ENCODE results near the gene IGF1R. TPM values are rescaled to one million over a fixed set of nuclear protein-coding genes. Genes with fewer than 3 reads are reported as not detected.

IGF1R gene
- total and polyA plus RNA-seq, 2 of the 13 experiments (the other 11 are each of a cell fraction or from before 2014, with no cell fraction given), result 15.9 to 18.4 TPM

GRCh38 chr15:98650417-98651035 is 2.2 kb downstream of the IGF1R start (continued):
- TF ChIP-seq ZNF782 (CRISPR knock-in tag; IDR thresholded peaks at IDR 0.05; ENCODE audit: borderline replicate concordance) (0 out of 2 replicates have a peak, but pooled peaks have one; percentile 42), TEAD2 (CRISPR knock-in tag; IDR thresholded peaks at IDR 0.05) (no peak), ZNF557 (CRISPR knock-in tag; IDR thresholded peaks at IDR 0.05) (no peak), KDM5A (IDR thresholded peaks at IDR 0.05; ENCODE audit: borderline replicate concordance, low read length) (no peak), RXRB (CRISPR knock-in tag; IDR thresholded peaks at IDR 0.05; ENCODE audit: borderline replicate concordance) (peak; percentile 20; the same call in 1 of the 2 replicates), NRL (CRISPR knock-in tag; IDR thresholded peaks at IDR 0.05; ENCODE audit: borderline replicate concordance) (peak; percentile 82), PAF1 (CRISPR knock-in tag; IDR thresholded peaks at IDR 0.05) (no peak), ZSCAN25 (CRISPR knock-in tag; IDR thresholded peaks at IDR 0.05) (peak; percentile 58; the same call in 1 of the 2 replicates), ZNF484 (CRISPR knock-in tag; IDR thresholded peaks at IDR 0.05; ENCODE audit: borderline replicate concordance, low read depth) (no peak), SOX5 (CRISPR knock-in tag; IDR thresholded peaks at IDR 0.05; ENCODE audit: borderline replicate concordance) (peak; percentile 11; the same call in 1 of the 2 replicates), MED1 (CRISPR knock-in tag; IDR thresholded peaks at IDR 0.05) (0 out of 2 replicates have a peak, but pooled peaks have one; percentile 14), ARHGAP35 (CRISPR knock-in tag; IDR thresholded peaks at IDR 0.05; ENCODE audit: borderline replicate concordance) (no peak), MEIS1 (CRISPR knock-in tag; IDR thresholded peaks at IDR 0.05; ENCODE audit: borderline replicate concordance) (peak; percentile 37; the same call in 1 of the 2 replicates), NFKB2 (CRISPR knock-in tag; IDR thresholded peaks at IDR 0.05; ENCODE audit: borderline replicate concordance) (peak; percentile 48; the same call in 1 of the 2 replicates), POLR2G (IDR thresholded peaks at IDR 0.05; ENCODE audit: low read depth, low read length) (no peak)
- TF ChIP-seq, protein P1, sequence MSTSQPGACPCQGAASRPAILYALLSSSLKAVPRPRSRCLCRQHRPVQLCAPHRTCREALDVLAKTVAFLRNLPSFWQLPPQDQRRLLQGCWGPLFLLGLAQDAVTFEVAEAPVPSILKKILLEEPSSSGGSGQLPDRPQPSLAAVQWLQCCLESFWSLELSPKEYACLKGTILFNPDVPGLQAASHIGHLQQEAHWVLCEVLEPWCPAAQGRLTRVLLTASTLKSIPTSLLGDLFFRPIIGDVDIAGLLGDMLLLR (CRISPR knock-in tag; IDR thresholded peaks at IDR 0.05), result peak; percentile 46; the same call in 1 of the 2 replicates
- TF ChIP-seq, protein P2, sequence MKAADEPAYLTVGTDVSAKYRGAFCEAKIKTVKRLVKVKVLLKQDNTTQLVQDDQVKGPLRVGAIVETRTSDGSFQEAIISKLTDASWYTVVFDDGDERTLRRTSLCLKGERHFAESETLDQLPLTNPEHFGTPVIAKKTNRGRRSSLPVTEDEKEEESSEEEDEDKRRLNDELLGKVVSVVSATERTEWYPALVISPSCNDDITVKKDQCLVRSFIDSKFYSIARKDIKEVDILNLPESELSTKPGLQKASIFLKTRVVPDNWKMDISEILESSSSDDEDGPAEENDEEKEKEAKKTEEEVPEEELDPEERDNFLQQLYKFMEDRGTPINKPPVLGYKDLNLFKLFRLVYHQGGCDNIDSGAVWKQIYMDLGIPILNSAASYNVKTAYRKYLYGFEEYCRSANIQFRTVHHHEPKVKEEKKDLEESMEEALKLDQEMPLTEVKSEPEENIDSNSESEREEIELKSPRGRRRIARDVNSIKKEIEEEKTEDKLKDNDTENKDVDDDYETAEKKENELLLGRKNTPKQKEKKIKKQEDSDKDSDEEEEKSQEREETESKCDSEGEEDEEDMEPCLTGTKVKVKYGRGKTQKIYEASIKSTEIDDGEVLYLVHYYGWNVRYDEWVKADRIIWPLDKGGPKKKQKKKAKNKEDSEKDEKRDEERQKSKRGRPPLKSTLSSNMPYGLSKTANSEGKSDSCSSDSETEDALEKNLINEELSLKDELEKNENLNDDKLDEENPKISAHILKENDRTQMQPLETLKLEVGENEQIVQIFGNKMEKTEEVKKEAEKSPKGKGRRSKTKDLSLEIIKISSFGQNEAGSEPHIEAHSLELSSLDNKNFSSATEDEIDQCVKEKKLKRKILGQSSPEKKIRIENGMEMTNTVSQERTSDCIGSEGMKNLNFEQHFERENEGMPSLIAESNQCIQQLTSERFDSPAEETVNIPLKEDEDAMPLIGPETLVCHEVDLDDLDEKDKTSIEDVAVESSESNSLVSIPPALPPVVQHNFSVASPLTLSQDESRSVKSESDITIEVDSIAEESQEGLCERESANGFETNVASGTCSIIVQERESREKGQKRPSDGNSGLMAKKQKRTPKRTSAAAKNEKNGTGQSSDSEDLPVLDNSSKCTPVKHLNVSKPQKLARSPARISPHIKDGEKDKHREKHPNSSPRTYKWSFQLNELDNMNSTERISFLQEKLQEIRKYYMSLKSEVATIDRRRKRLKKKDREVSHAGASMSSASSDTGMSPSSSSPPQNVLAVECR (CRISPR knock-in tag; IDR thresholded peaks at IDR 0.05; ENCODE audit: borderline replicate concordance), result peak; percentile 24; the same call in 1 of the 2 replicates
- TF ChIP-seq, protein P3, sequence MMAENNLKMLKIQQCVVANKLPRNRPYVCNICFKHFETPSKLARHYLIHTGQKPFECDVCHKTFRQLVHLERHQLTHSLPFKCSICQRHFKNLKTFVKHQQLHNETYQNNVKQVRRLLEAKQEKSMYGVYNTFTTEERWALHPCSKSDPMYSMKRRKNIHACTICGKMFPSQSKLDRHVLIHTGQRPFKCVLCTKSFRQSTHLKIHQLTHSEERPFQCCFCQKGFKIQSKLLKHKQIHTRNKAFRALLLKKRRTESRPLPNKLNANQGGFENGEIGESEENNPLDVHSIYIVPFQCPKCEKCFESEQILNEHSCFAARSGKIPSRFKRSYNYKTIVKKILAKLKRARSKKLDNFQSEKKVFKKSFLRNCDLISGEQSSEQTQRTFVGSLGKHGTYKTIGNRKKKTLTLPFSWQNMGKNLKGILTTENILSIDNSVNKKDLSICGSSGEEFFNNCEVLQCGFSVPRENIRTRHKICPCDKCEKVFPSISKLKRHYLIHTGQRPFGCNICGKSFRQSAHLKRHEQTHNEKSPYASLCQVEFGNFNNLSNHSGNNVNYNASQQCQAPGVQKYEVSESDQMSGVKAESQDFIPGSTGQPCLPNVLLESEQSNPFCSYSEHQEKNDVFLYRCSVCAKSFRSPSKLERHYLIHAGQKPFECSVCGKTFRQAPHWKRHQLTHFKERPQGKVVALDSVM (CRISPR knock-in tag; IDR thresholded peaks at IDR 0.05), result no peak
- TF ChIP-seq, protein P4, sequence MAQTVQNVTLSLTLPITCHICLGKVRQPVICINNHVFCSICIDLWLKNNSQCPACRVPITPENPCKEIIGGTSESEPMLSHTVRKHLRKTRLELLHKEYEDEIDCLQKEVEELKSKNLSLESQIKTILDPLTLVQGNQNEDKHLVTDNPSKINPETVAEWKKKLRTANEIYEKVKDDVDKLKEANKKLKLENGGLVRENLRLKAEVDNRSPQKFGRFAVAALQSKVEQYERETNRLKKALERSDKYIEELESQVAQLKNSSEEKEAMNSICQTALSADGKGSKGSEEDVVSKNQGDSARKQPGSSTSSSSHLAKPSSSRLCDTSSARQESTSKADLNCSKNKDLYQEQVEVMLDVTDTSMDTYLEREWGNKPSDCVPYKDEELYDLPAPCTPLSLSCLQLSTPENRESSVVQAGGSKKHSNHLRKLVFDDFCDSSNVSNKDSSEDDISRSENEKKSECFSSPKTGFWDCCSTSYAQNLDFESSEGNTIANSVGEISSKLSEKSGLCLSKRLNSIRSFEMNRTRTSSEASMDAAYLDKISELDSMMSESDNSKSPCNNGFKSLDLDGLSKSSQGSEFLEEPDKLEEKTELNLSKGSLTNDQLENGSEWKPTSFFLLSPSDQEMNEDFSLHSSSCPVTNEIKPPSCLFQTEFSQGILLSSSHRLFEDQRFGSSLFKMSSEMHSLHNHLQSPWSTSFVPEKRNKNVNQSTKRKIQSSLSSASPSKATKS (CRISPR knock-in tag; IDR thresholded peaks at IDR 0.05), result no peak
